B cell (primary cell): ENCODE results near the gene OR1M1. TPM values are rescaled to one million over a fixed set of nuclear protein-coding genes. Genes with fewer than 3 reads are reported as not detected.

Source experiments
- ATAC-seq: fragments of 200-7000 bp; cut with Tn5 transposase; one replicate; pipeline ENCODE4 v1.10.0; 2021; ENCODE audit warnings: low read depth, mild to moderate bottlenecking, moderate number of reproducible peaks, moderate library complexity
- CTCF ChIA-PET: fragments of 350-600 bp; sonication (Branson Sonifier 250); formaldehyde crosslinking; loops from one replicate; lab custom pipeline; 2021; ENCODE audit warnings: antibody characterized with exemption, inconsistent platforms; lab: Charles Lee
- POLR2A ChIA-PET: fragments of 350-600 bp; sonication (Branson Sonifier 250); formaldehyde crosslinking; loops from one replicate; lab custom pipeline; 2021; ENCODE audit warnings: antibody characterized with exemption; lab: Charles Lee
- DNase-seq: peaks from one replicate; pipeline ENCODE4 v3.0.0; 2013
- H2AFZ ChIP-seq: 2 replicates; pipeline ENCODE4 v1.6.1; 2012; ENCODE audit warnings: mild to moderate bottlenecking, low read depth, low read length; ENCODE audit not compliant: insufficient read depth, poor library complexity, severe bottlenecking
- H3K27ac ChIP-seq, 2 donors: 1 replicate in 1 of 2; 2 replicates in 1 of 2; pipeline ENCODE4 v1.5.1; 2012 to 2013; ENCODE audit warnings: low read length in 2 of 2, mild to moderate bottlenecking in 2 of 2, moderate library complexity in 1 of 2
- H3K27me3 ChIP-seq, 4 experiments: fragments of 200-600 bp in 1 of 4; sonication (generic) in 1 of 4; replicated peaks in 1 of 4; 1 replicate in 2 of 4; 2 replicates in 2 of 4; pipeline versions ENCODE4 v1.6.1 to v1.7.0; 2013 to 2016; ENCODE audit warnings: low read length in 3 of 4, mild to moderate bottlenecking in 2 of 4, mixed read lengths in 1 of 4, moderate library complexity in 1 of 4; ENCODE audit not compliant: insufficient read depth in 4 of 4, control insufficient read depth in 3 of 4; ENCODE audit errors: control extremely low read depth in 1 of 4
- H3K36me3 ChIP-seq, 2 experiments: replicated peaks in 1 of 2; 1 replicate in 1 of 2; 2 replicates in 1 of 2; pipeline versions ENCODE4 v1.6.1 to v1.7.1; 2013; ENCODE audit warnings: low read length in 1 of 2; ENCODE audit not compliant: insufficient read depth in 2 of 2, control insufficient read depth in 1 of 2; ENCODE audit errors: control extremely low read depth in 1 of 2, extremely low read depth in 1 of 2
- H3K4me1 ChIP-seq, 2 donors: fragments of 200-600 bp in 1 of 2; sonication (generic) in 1 of 2; 1 replicate in 1 of 2; 2 replicates in 1 of 2; pipeline versions ENCODE4 v1.5.1 to v1.6.1; 2013 to 2017; ENCODE audit warnings: low read length in 2 of 2; ENCODE audit not compliant: control insufficient read depth in 2 of 2, insufficient read depth in 2 of 2
- H3K4me2 ChIP-seq: replicated peaks from 2 replicates; pipeline ENCODE3; 2012; ENCODE audit warnings: mild to moderate bottlenecking, low read depth, low read length; ENCODE audit not compliant: poor library complexity, severe bottlenecking
- H3K4me3 ChIP-seq, 5 experiments: fragments of 200-600 bp in 1 of 5; sonication (generic) in 1 of 5; 1 replicate in 3 of 5; 2 replicates in 2 of 5; pipeline versions ENCODE4 v1.5.1 to v1.7.0; 2011 to 2016; ENCODE audit warnings: low read length in 4 of 5, mild to moderate bottlenecking in 4 of 5, low read depth in 2 of 5, control low read depth in 1 of 5, moderate library complexity in 1 of 5; ENCODE audit not compliant: insufficient read depth in 1 of 5; ENCODE audit errors: control extremely low read depth in 1 of 5, extremely low read depth in 1 of 5
- H3K79me2 ChIP-seq: fragments of 200-600 bp; sonication (generic); one replicate; pipeline ENCODE4 v1.6.0; 2016; ENCODE audit warnings: low read length; ENCODE audit not compliant: control insufficient read depth, insufficient read depth
- H3K9ac ChIP-seq: fragments of 200-600 bp; sonication (generic); 2 replicates; pipeline ENCODE4 v1.6.1; 2017; ENCODE audit warnings: mild to moderate bottlenecking, low read length, moderate library complexity
- H3K9me3 ChIP-seq, 3 donors: one replicate each; pipeline versions ENCODE4 v1.6.1 to v1.7.1; 2013; ENCODE audit warnings: low read length in 2 of 3; ENCODE audit not compliant: control insufficient read depth in 2 of 3, insufficient read depth in 1 of 3; ENCODE audit errors: control extremely low read depth in 1 of 3
- H4K20me1 ChIP-seq: 2 replicates; pipeline ENCODE4 v1.6.0; 2012; ENCODE audit warnings: mild to moderate bottlenecking, low read length; ENCODE audit not compliant: insufficient read depth, control insufficient read depth, poor library complexity, severe bottlenecking
- H3K27ac Mint-ChIP-seq: one replicate; pipeline ENCODE4 v1.8.0; 2021; ENCODE audit warnings: mixed read lengths
- H3K27me3 Mint-ChIP-seq: one replicate; pipeline ENCODE4 v1.8.0; 2021; ENCODE audit warnings: mixed read lengths
- H3K4me1 Mint-ChIP-seq: one replicate; pipeline ENCODE4 v1.8.0; 2021; ENCODE audit warnings: mixed read lengths
- H3K4me3 Mint-ChIP-seq: one replicate; pipeline ENCODE4 v1.8.0; 2021; ENCODE audit warnings: mixed read lengths
- H3K9me3 Mint-ChIP-seq: one replicate; pipeline ENCODE4 v1.8.0; 2022; ENCODE audit warnings: mixed read lengths; ENCODE audit not compliant: insufficient read depth
- EZH2 ChIP-seq: IDR thresholded peaks from 2 replicates; pipeline ENCODE4 v1.6.1; 2012; ENCODE audit warnings: borderline replicate concordance, low read depth, mild to moderate bottlenecking, moderate library complexity, low read length; ENCODE audit not compliant: insufficient read depth, poor library complexity, severe bottlenecking
- WGBS: methylation state at CpG from one replicate; pipeline ENCODE4 v1.1.5; 2013; ENCODE audit warnings: missing lambda C conversion rate; ENCODE audit not compliant: insufficient coverage; 5-methylcytosine and 5-hydroxymethylcytosine counted together
- intact Hi-C: fragments of 100-400 bp; cut with micrococcal nuclease; formaldehyde crosslinking; loops from one replicate; pipeline ENCODE4 v1.10.0; 2022
- polyA plus RNA-seq: library from polyadenylated mRNA; depleted of rRNA; stranded (reverse); fragments of >200 nt; gene quantifications from 2 replicates; pipeline ENCODE4 v1.2.3, GENCODE V29; 2012
- total RNA-seq, 2 donors: library from RNA; stranded (reverse); fragments of 120-200 nt in 1 of 2; gene quantifications; 1 replicate in 1 of 2; 2 replicates in 1 of 2; pipeline versions ENCODE4 v1.2.3 to v1.2.4, GENCODE V29; 2013 to 2022
- TF ChIP-seq, protein P1 (sequence below): fragments of 200-600 bp; IDR thresholded peaks from one replicate; pipeline ENCODE4 v1.8.0; 2022; ENCODE audit warnings: antibody characterized with exemption, mild to moderate bottlenecking

Gene OR1M1
- total and polyA plus RNA-seq, 2 donors (not counting 1 experiment from before 2014, with no cell fraction given), result not detected

GRCh38 chr19:9073806-9074205 lies 13.1 kb upstream of the OR1M1 start:
- Mint-ChIP-seq H3K4me1 (no peaks in the 10 kb centered on the region), H3K27me3 (no peaks in the 10 kb centered on the region), H3K27ac (no peak overlapping the region), H3K4me3 (no peak overlapping the region), H3K9me3 (no peaks in the 10 kb centered on the region)
- Histone ChIP-seq H3K4me1 (no peaks in the 10 kb centered on the region), H3K27me3 (no peaks in the 10 kb centered on the region), H3K4me2 (no peak overlapping the region), H4K20me1 (no peaks in the 10 kb centered on the region), H3K36me3 (no peaks in the 10 kb centered on the region), H3K27ac (no peak overlapping the region), H3K9me3 (peaks cover 0 to 2% (median 0%) of the 10 kb centered on the region in 3 donors), H2AFZ (no peak overlapping the region), H3K4me3 (no peak overlapping the region), H3K79me2 (no peaks in the 10 kb centered on the region), H3K9ac (no peak overlapping the region)
- ChIA-PET CTCF (no interaction called here), POLR2A (no interaction called here)
- TF ChIP-seq, protein P1, sequence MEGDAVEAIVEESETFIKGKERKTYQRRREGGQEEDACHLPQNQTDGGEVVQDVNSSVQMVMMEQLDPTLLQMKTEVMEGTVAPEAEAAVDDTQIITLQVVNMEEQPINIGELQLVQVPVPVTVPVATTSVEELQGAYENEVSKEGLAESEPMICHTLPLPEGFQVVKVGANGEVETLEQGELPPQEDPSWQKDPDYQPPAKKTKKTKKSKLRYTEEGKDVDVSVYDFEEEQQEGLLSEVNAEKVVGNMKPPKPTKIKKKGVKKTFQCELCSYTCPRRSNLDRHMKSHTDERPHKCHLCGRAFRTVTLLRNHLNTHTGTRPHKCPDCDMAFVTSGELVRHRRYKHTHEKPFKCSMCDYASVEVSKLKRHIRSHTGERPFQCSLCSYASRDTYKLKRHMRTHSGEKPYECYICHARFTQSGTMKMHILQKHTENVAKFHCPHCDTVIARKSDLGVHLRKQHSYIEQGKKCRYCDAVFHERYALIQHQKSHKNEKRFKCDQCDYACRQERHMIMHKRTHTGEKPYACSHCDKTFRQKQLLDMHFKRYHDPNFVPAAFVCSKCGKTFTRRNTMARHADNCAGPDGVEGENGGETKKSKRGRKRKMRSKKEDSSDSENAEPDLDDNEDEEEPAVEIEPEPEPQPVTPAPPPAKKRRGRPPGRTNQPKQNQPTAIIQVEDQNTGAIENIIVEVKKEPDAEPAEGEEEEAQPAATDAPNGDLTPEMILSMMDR, result no peak
- no peak for TF ChIP-seq EZH2
- DNase-seq (no peak), ATAC-seq (no peak)
- 69% methylated on average over 3 of the region's 6 CpGs for WGBS
- intact Hi-C loops, result no loop called here

GRCh38 chr19:9075064-9075949 lies 11.6 kb upstream of the OR1M1 start:
- CTCF ChIA-PET, result no interaction called here
- Mint-ChIP-seq H3K4me1 (no peaks in the 10 kb centered on the region), H3K9me3 (no peaks in the 10 kb centered on the region), H3K27ac (no peak overlapping the region), H3K27me3 (no peaks in the 10 kb centered on the region), H3K4me3 (no peak overlapping the region)
- TF ChIP-seq, protein P1, result no peak
- no peak for TF ChIP-seq EZH2
- no peaks in the 10 kb centered on the region for H3K27me3 ChIP-seq
- no peaks in the 10 kb centered on the region for H3K36me3 ChIP-seq
- H2AFZ ChIP-seq, result no peak overlapping the region
- no peak overlapping the region for H3K4me3 ChIP-seq
- no peaks in the 10 kb centered on the region for H3K79me2 ChIP-seq
- intact Hi-C loops, result no loop called here
- no peak overlapping the region for H3K27ac ChIP-seq
- H3K9ac ChIP-seq, result no peak overlapping the region
- no peaks in the 10 kb centered on the region for H4K20me1 ChIP-seq
- H3K9me3 ChIP-seq, result peaks cover 0 to 2% (median 0%) of the 10 kb centered on the region in 3 donors
- H3K4me2 ChIP-seq, result no peak overlapping the region
- DNase-seq (no peak), ATAC-seq (no peak)
- POLR2A ChIA-PET, result no interaction called here
- 85% methylated on average over 9 of the region's 16 CpGs for WGBS
- peaks cover 0 to 2% of the 10 kb centered on the region in 2 donors for H3K4me1 ChIP-seq
